Dendritic cell treated with granulocyte-macrophage colony-stimulating factor and Interleukin-4, amounts not matched to agents 40 ng/mL and 50 ng/mL, for 4 days (primary cell): Measurements from ENCODE around the gene GLTP.
"Not testable (repeated sequence)": the region's sequence is repeated elsewhere in the genome, so short reads cannot be mapped to it uniquely, and the experiment has no call there.

Experiments
- H3K27ac Mint-ChIP-seq: one replicate; pipeline ENCODE4 v1.8.0; 2022; ENCODE audit warnings: mild to moderate bottlenecking, mixed read lengths
- H3K27me3 Mint-ChIP-seq: one replicate; pipeline ENCODE4 v1.8.0; 2022; ENCODE audit warnings: mild to moderate bottlenecking, mixed read lengths
- H3K36me3 Mint-ChIP-seq: one replicate; pipeline ENCODE4 v1.8.0; 2022; ENCODE audit warnings: low read depth, mixed read lengths
- H3K4me1 Mint-ChIP-seq: one replicate; pipeline ENCODE4 v1.8.0; 2022; ENCODE audit warnings: low read depth, mixed read lengths
- H3K4me3 Mint-ChIP-seq: one replicate; pipeline ENCODE4 v1.8.0; 2022; ENCODE audit warnings: mild to moderate bottlenecking, moderate library complexity, mixed read lengths
- H3K9me3 Mint-ChIP-seq: one replicate; pipeline ENCODE4 v1.8.0; 2022; ENCODE audit warnings: mixed read lengths
- intact Hi-C: fragments of 100-400 bp; cut with micrococcal nuclease; formaldehyde crosslinking; loops from one replicate; pipeline ENCODE4 v1.15.0; 2022

Gene GLTP, protein sequence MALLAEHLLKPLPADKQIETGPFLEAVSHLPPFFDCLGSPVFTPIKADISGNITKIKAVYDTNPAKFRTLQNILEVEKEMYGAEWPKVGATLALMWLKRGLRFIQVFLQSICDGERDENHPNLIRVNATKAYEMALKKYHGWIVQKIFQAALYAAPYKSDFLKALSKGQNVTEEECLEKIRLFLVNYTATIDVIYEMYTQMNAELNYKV

DNA sequence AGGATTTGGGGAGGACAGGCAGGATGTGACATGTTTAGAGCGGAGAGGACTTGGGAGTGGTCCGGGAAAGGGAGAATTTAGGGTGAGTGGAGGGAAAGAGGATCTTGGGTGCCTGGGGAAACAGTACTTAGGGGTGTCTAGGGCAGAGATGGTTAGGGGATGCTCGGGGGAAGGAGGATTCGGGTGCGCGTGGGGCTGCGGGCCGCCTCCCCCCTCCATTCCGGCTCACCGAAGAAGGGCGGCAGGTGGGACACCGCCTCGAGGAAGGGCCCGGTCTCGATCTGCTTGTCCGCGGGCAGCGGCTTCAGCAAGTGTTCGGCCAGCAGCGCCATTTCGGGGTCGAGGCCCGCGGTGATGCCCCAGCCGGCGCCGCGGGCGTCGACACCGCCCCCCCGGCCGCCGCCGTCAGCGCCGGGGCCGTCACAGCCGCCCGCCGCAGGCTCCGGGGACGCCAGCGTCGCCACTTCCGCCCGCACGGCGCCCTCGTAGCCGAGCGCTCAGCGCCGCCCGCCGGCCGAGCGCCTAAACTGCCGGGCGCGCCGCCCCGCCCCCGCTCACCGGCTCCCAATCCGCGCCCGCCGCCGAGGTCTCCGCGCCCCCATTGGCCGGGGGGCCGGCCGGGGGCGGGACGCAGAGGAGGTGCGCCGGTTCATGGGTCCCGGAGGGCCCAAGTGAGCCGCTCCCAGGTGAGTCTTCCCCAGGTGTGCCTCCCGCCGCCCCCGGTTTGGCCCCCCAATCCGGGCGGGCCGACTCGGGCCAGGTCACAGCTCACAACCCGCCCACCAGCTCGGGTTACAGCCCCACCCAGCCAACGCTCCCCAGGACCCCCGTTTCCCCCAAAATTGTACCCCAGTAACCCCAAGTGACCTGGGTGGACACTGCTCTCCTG, at the start of gene GLTP:
GLTP (minus strand) TSS at position 499 of the 889 bp plus-strand sequence; CDS start at position 332, 167 bp downstream.
- intact Hi-C loops, result loop anchor here (1.0 kb wide), 1 partner anchor 75 kb away; no protein-coding TSS in a partner anchor
- Mint-ChIP-seq H3K36me3 (peaks cover 9% of the 10 kb centered on the region), H3K4me1 (peaks cover 55% of the 10 kb centered on the region), H3K27me3 (peaks cover 4% of the 10 kb centered on the region), H3K9me3 (no peaks in the 10 kb centered on the region), H3K4me3 (peak within 1 kb of the TSS; percentile 93), H3K27ac (peak within 1 kb of the TSS; percentile 89)

DNA sequence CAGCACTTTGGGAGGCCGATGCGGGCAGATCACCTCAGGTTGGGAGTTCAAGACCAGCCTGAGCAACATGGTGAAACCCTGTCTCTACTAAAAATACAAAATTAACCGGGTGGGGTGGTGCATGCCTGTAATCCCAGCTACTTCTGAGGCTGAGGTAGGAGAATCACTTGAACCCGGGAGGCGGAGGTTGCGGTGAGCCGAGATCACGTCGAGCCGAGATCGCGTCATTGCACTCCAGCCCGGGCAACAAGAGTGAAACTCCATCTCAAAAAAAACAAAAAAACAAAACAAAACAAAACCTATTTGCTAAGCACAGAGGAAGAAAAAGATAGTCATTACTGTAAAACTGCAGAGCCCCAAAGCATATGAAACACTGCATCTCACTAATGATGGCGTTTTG, 49.0 kb upstream of the GLTP start:
- H3K4me1 Mint-ChIP-seq, H3K27me3 Mint-ChIP-seq, H3K9me3 Mint-ChIP-seq, intact Hi-C loops, H3K27ac Mint-ChIP-seq, H3K4me3 Mint-ChIP-seq: not testable (repeated sequence)
- peaks cover 100% of the 10 kb centered on the region for H3K36me3 Mint-ChIP-seq

DNA sequence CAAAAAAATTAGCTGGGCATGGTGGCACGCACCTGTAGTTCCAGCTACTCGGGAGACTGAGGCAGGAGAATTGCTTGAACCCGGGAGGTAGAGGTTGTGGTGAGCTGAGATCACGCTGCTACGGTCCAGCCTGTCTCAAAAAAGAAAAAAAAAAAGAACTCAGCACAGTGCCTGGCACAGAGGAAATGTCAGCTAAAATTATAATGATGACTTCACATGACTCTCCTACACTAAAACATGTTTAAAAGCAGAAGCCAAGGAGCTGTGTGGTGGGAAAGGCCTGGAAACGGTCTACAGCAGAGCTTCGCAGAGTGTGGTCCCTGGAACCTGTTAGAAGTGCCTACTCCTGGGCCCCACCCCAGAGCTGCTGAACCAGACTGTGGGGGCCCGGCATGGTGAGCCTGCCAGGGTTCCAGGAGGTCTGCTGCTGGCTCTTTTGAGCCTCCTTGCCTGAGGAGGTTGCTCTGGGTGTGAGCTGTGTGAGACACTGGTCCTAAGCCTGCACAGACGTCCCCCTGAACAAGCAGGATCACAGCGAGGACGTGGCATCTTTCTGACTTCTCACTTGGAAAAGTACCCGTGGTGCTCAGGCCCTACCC, 47.8 kb upstream of the GLTP start:
- Mint-ChIP-seq H3K9me3 (no peaks in the 10 kb centered on the region), H3K4me1 (no peaks in the 10 kb centered on the region), H3K27ac (no peak overlapping the region), H3K4me3 (no peak overlapping the region), H3K36me3 (peaks cover 100% of the 10 kb centered on the region), H3K27me3 (no peaks in the 10 kb centered on the region)
- intact Hi-C loops, result no loop called here

DNA sequence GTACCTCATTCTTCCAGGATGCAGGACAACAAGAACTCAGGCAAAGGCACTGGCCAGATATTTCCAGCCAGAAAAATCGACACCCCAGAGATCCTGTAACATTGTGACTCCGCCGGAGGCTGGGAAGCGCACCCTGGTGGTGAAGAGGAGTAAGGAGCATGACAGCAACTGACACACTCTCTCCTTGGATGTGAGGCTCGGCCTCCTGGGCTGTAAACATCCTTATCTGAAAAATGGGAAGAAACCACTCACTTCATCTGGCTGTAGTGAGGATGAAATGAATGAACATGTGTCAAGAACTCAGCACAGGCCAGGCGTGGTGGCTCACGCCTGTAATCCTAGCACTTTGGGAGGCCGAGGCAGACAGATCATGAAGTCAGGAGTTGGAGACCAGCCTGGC, 47.3 kb upstream of the GLTP start:
- intact Hi-C loops, result no loop called here
- no peaks in the 10 kb centered on the region for H3K27me3 Mint-ChIP-seq
- H3K4me3 Mint-ChIP-seq, result no peak overlapping the region
- H3K9me3 Mint-ChIP-seq, result no peaks in the 10 kb centered on the region
- H3K36me3 Mint-ChIP-seq, result peaks cover 99% of the 10 kb centered on the region
- no peak overlapping the region for H3K27ac Mint-ChIP-seq
- no peaks in the 10 kb centered on the region for H3K4me1 Mint-ChIP-seq

DNA sequence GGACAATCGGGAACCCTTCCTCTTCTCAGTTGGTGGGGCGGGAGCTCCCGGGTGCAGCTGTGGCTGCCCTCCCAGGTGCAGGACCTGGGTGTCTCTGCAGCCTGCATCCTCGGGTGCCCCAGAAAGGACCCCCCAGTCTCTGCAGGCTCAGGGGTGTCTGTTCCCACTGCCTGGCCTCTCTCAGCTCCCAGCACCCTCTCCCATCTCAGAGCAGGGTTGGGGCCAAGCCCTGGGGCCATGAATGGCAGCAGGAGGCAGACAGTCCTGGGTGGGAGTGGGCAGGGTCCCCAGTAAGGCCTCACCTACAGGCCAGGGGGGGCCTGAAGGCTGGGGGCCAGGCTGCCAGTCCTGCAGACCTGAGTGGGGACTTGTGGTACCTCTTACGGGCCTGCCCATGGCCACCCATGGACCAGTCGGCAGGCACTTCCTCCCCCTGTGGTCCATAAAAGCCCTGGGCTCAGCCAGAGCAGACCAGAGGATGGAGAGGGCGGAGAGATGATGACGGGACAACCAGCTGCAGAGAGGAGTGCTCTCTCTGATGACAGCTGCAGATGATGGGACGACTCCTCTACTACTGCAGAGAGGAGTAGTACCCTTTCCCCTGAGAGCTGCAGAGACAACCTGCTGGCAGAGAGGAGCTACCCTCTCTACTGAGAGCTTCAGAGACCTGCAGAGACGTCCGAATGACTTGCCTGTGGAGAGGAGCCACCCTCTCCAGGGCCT, 46.3 kb upstream of the GLTP start:
- Mint-ChIP-seq H3K4me1 (no peaks in the 10 kb centered on the region), H3K27ac (no peak overlapping the region), H3K27me3 (no peaks in the 10 kb centered on the region), H3K36me3 (peaks cover 98% of the 10 kb centered on the region), H3K4me3 (no peak overlapping the region), H3K9me3 (no peaks in the 10 kb centered on the region)
- intact Hi-C loops, result no loop called here

DNA sequence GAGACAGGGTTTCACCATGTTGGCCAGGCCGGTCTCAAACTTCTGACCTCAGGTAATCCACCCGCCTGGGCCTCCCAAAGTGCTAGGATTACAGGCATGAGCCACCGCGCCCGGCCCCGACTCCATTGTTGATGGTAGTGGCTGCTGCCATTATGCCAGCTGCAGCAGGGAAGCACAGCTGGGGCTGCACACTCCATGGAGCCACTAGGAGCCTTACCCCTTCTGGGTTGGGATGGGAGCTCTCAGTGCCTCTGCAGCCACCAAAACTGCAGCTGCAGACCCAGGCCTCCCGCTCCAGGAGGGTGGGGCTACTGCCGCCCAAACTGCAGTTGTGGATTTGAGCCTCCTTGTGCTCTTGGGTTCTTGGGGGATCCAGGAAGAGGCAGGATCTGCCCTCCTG, 45.7 kb upstream of the GLTP start:
- H3K27ac Mint-ChIP-seq, result no peak overlapping the region
- no peaks in the 10 kb centered on the region for H3K9me3 Mint-ChIP-seq
- intact Hi-C loops, result no loop called here

DNA sequence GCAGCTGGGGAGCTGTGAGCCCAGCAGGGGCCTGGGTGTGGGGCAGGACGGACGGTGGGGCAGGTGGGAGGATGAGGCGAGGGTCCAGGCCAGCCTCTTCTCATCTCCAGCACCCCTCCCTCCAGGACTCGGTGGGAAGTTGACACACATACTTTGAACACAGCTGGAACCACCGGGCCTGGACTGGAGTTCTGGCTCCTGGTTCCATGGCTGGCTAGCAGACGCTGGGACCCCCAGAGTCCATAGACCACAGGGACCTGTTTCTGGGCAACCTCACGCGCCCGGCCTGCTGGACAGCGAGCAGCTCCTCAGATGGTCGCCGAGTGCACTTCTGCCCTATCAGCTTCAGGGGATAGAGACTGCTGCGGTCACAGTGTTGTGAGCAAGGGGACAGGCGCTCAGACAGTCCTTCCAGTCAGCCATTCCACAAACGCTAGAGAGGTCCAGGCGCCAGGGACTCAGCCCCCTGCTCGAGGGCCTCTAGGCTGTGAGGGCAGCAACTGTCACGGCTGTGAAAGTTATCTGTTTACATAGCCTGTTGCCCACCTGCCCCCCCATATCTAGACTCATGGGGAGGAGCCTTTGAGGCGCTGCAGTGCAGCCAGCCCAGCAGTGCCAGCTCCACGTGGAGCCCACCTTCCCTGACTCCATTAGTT, 45.0 kb upstream of the GLTP start:
- peak overlapping the region; percentile 9 for H3K27ac Mint-ChIP-seq
- peaks cover 98% of the 10 kb centered on the region for H3K36me3 Mint-ChIP-seq
- H3K4me3 Mint-ChIP-seq, result no peak overlapping the region
- no peaks in the 10 kb centered on the region for H3K27me3 Mint-ChIP-seq
- H3K4me1 Mint-ChIP-seq, result no peaks in the 10 kb centered on the region
- intact Hi-C loops, result no loop called here
- no peaks in the 10 kb centered on the region for H3K9me3 Mint-ChIP-seq

More for the DNA sequence above, 45.7 kb upstream of the GLTP start:
- Mint-ChIP-seq H3K4me1 (no peaks in the 10 kb centered on the region), H3K36me3 (peaks cover 98% of the 10 kb centered on the region), H3K4me3 (no peak overlapping the region), H3K27me3 (no peaks in the 10 kb centered on the region)

DNA sequence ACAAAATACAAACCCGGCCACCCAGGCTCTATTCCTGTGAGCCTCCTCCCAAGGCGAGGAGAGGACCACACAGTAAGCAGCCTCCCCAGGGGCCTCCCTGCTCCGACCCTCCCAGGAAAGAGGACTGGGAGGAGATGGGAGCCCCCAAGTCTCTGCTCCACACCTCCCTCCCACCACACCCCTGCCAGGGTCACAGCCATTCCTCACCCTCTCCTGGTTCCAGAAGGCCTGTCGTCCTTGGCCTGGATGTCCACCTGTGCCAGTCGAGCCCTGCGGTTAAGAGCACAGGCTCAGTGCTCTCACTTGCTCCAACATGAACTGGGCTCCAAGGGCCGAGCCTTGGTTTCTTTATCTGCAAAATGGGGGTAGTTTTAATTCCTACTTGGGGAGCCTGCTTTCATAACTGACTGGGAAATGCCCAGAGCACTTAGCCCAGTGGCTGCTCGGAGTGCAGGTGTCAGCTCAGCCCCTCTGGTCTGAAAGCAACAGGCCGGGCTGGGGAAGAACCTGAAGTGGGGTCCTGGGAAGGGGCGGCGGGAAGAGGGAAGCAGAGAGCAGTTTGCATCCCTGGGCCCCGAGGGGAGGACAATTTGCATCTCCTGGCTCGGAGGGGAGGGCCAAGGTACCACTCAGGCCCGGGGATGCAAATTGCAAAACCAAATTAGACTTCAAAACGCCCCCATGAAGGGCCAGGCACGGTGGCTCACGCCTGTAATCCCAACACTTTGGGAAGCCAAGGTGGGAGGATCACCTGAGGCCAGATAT, 43.3 kb upstream of the GLTP start:
- Mint-ChIP-seq H3K27me3 (no peaks in the 10 kb centered on the region), H3K27ac (no peak overlapping the region), H3K36me3 (peaks cover 98% of the 10 kb centered on the region), H3K9me3 (no peaks in the 10 kb centered on the region), H3K4me1 (no peaks in the 10 kb centered on the region), H3K4me3 (no peak overlapping the region)
- intact Hi-C loops, result no loop called here

DNA sequence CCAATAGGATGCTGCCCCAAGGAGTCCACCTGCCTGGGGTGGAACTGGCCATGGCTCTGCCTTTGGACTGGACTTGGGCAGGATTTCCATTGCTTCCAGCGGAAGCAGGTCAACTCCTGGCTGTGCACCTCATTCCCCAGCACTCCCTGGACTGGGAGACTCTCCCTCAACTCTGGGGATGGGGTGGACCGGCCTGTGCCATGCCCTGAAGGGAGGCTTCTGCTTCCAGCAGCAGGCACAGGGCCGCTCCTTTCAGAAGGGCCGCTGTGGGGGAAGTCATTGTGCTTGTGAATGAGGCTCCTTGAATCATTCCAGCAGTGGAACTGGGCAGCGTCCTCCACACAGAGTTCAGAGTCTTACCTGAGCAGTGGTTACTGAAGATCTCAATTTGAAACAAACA, 42.7 kb upstream of the GLTP start:
- Mint-ChIP-seq H3K27ac (no peak overlapping the region), H3K4me1 (no peaks in the 10 kb centered on the region), H3K4me3 (no peak overlapping the region)

DNA sequence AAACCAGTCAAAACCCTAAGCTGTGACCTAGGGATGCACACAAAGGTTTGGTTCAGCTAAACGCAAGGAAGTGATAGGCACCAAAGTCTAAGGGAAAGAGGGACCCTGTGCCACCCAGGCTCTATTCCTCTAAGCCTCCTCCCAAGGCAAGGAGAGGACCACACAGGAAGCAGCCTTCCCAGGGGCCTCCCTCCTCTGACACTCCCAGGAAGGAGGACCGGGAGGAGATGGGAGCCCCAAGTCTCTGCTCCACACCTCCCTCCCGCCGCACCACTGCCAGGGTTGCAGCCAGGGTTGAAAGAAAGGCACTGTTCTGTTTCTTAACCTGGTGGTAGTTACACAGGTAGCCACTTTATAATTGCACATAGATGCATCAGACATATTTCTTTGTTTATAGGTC, 41.6 kb upstream of the GLTP start:
- H3K4me3 Mint-ChIP-seq, result no peak overlapping the region
- H3K27ac Mint-ChIP-seq, result no peak overlapping the region
- H3K27me3 Mint-ChIP-seq, result no peaks in the 10 kb centered on the region
- H3K36me3 Mint-ChIP-seq, result peaks cover 98% of the 10 kb centered on the region
- intact Hi-C loops, result no loop called here
- no peaks in the 10 kb centered on the region for H3K4me1 Mint-ChIP-seq
- no peaks in the 10 kb centered on the region for H3K9me3 Mint-ChIP-seq

More for the DNA sequence above, 42.7 kb upstream of the GLTP start:
- H3K27me3 Mint-ChIP-seq, result no peaks in the 10 kb centered on the region
- intact Hi-C loops, result no loop called here
- H3K9me3 Mint-ChIP-seq, result no peaks in the 10 kb centered on the region
- peaks cover 98% of the 10 kb centered on the region for H3K36me3 Mint-ChIP-seq

DNA sequence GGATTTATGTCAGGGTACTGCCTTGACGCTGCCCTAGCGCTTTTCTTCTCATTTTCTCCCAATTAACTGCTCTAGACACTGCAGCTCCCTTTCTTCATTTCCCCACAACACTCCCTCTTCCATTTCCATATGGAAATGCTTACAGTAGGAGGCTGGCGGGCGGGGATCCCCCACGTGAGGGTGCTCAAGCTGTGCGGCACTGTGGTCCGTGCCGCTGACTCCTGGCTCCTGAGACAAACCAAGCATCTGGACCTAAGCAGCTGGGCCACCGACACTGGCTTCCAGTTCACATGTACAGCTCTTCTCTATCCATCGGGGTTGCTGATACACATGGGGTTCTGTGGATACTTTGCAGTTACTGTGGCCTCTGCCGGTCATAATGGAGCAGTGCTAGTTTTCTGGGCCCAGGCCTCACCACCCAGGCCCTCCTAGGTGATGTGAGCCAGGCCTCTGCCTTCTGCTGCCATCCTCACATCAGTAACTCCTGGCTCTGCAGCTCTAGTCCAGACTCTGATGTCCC, 40.0 kb upstream of the GLTP start:
- Mint-ChIP-seq H3K4me1 (no peaks in the 10 kb centered on the region), H3K36me3 (peaks cover 98% of the 10 kb centered on the region), H3K27ac (no peak overlapping the region), H3K9me3 (no peaks in the 10 kb centered on the region), H3K27me3 (no peaks in the 10 kb centered on the region), H3K4me3 (no peak overlapping the region)
- intact Hi-C loops, result no loop called here

DNA sequence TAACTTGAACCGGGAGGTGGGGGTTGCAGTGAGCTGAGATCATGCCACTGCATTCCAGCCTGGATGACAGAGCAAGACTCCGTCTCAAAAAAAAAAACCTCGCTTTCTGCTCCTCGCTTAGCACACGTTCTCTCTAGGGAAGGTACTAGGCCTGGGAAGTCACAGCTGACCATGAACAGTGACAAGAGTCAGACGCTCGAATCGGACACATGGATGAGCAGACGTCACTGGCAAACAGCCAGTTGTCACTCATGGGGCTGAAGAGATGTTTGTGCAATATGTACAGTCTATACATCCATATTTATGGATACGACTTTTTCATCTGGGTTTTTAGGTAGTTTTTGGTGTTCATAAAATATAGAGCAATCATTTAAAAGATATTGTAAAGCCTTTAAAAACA, 39.1 kb upstream of the GLTP start:
- Mint-ChIP-seq H3K9me3 (no peaks in the 10 kb centered on the region), H3K36me3 (peaks cover 98% of the 10 kb centered on the region), H3K4me1 (no peaks in the 10 kb centered on the region), H3K27me3 (no peaks in the 10 kb centered on the region), H3K4me3 (no peak overlapping the region), H3K27ac (no peak overlapping the region)
- intact Hi-C loops, result no loop called here

DNA sequence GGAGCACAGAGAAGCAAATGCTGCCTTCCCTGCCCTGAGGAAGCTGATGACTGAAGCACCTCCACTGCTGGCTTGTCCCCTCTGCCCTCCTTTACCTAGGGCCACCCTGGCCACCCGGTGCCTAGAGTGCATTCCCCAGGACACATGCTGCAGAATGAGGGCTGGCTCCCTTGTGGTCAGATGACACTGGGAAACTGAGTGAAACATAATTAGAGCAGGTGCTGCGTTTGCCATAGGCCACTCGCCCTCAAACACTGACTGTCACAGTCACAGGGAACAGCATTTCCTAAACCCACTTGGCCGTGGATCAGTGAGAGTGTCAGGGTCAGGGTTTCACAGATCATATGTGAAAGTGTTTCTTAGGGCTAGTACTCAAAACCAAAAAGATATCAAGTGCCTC, 35.7 kb upstream of the GLTP start:
- no peak overlapping the region for H3K4me3 Mint-ChIP-seq
- no peaks in the 10 kb centered on the region for H3K27me3 Mint-ChIP-seq
- H3K9me3 Mint-ChIP-seq, result no peaks in the 10 kb centered on the region
- no peaks in the 10 kb centered on the region for H3K4me1 Mint-ChIP-seq
- no peak overlapping the region for H3K27ac Mint-ChIP-seq
- intact Hi-C loops, result no loop called here
- H3K36me3 Mint-ChIP-seq, result peaks cover 100% of the 10 kb centered on the region
